Activated T-helper 1 cell treated with anti-CD3 and anti-CD28 coated beads, Interleukin-12 subunit alpha, Interleukin-12 subunit beta, Interleukin-2, Interleukin-4 antibody, amounts not matched to agents 30 ng/mL and 10 ng/mL and 1 ng/mL, durations not matched to agents 14 hours and 24 hours and 36 hours (primary cell): Measurements from ENCODE around the gene DMGDH. TPM values are rescaled to one million over a fixed set of nuclear protein-coding genes. Genes with fewer than 3 reads are reported as not detected.

Experiments
- DNase-seq: peaks from one replicate; pipeline ENCODE4 v3.0.0; 2021; ENCODE audit warnings: low spot score
- H3K27ac Mint-ChIP-seq: one replicate; pipeline ENCODE4 v1.8.0; 2021; ENCODE audit warnings: mild to moderate bottlenecking, mixed read lengths
- H3K27me3 Mint-ChIP-seq: one replicate; pipeline ENCODE4 v1.8.0; 2022; ENCODE audit warnings: mild to moderate bottlenecking, moderate library complexity, mixed read lengths; ENCODE audit not compliant: insufficient read depth
- H3K36me3 Mint-ChIP-seq: one replicate; pipeline ENCODE4 v1.8.0; 2021; ENCODE audit warnings: low read depth, mixed read lengths
- H3K4me1 Mint-ChIP-seq: one replicate; pipeline ENCODE4 v1.8.0; 2021; ENCODE audit warnings: low read depth, mixed read lengths
- H3K4me3 Mint-ChIP-seq: one replicate; pipeline ENCODE4 v1.8.0; 2021; ENCODE audit warnings: mild to moderate bottlenecking, moderate library complexity, mixed read lengths
- H3K9me3 Mint-ChIP-seq: one replicate; pipeline ENCODE4 v1.8.0; 2021; ENCODE audit warnings: mixed read lengths
- intact Hi-C: fragments of 100-400 bp; cut with micrococcal nuclease; formaldehyde crosslinking; loops from one replicate; pipeline ENCODE4 v1.15.1; 2024
- total RNA-seq: library from RNA; stranded (reverse); gene quantifications from 2 replicates; pipeline ENCODE4 v1.2.3, GENCODE V29; 2022

DMGDH gene
- total RNA-seq = not detected in 2 replicates

DNA sequence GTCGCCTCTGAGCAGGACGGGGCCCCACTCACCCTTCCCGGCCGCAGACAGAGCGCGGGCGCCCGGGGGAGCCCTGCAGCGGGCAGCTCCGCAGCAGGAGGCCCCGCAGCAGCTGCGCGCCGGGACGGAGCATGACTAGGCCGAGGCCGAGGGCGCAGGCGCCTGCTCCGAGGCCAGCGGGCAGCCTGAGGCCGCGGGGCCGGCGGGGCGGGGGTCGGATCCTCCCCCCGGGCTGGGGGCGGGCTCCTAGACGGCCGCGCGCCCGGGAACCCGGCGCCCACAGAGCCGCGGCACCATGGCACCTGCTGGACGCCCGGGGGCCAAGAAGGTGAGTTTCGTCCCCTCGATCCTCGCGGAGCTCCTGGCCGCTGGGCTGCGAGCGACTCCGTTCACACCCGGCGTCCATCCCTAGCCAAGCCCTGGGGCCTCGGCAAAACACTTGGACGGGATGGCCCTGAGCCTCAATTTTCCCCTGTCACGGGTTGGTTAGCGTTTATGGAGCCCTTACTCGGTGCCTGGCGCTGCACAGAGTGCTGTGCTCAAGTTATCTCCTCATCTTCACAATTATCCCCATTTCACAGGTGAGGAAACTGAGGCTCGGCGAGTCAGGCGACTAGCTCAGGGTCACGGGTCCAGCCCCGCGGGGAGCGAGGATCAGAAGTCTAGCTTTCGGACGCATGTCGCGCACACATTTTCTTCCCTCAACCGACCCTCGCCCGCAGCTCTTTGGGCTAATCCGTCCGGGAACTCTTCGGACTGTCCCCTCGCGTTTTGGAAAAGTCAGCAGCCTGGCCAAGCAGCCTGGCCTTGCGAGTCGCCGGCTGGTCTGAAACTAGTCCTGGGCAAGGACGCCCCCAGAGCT, at the start of gene DMGDH, which contains the start of gene BHMT2:
TSS of gene DMGDH (minus strand) at position 187 of the 862 bp plus-strand sequence. CDS start at position 133, 54 bp downstream.
TSS of gene BHMT2 (plus strand) at position 280 of the 862 bp plus-strand sequence. CDS start at position 296, 16 bp downstream.
- Mint-ChIP-seq H3K4me1 (no peaks in the 10 kb centered on the region), H3K4me3 (no peak within 1 kb of the TSS), H3K27me3 (peaks cover 47% of the 10 kb centered on the region), H3K36me3 (peaks cover 1% of the 10 kb centered on the region), H3K27ac (no peak within 1 kb of the TSS), H3K9me3 (no peaks in the 10 kb centered on the region)
- intact Hi-C loops = no loop called here
- DNase-seq = no peak

DNA sequence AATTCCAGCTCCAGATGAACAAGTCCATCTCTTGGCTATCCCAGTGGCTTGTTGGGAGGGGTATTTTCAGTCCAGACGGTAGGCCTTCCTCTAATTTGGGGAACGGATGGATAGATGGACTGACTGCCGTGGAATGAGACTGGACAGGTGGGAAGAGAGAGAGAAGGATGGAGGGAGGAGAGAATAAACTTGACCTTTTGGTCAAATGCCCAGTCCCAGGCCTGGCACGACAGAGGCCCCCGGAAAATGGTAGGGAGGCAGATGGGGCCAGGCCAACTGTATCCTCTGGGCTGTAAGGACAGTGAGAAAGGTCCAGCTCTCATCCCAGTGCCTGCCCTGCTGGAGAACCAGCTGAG, 43.2 kb upstream of the DMGDH start:
- Mint-ChIP-seq H3K36me3 (no peaks in the 10 kb centered on the region), H3K9me3 (no peaks in the 10 kb centered on the region), H3K27ac (no peak overlapping the region), H3K4me3 (no peak overlapping the region), H3K4me1 (no peaks in the 10 kb centered on the region), H3K27me3 (peaks cover 70% of the 10 kb centered on the region)
- DNase-seq = no peak
- intact Hi-C loops = no loop called here

DNA sequence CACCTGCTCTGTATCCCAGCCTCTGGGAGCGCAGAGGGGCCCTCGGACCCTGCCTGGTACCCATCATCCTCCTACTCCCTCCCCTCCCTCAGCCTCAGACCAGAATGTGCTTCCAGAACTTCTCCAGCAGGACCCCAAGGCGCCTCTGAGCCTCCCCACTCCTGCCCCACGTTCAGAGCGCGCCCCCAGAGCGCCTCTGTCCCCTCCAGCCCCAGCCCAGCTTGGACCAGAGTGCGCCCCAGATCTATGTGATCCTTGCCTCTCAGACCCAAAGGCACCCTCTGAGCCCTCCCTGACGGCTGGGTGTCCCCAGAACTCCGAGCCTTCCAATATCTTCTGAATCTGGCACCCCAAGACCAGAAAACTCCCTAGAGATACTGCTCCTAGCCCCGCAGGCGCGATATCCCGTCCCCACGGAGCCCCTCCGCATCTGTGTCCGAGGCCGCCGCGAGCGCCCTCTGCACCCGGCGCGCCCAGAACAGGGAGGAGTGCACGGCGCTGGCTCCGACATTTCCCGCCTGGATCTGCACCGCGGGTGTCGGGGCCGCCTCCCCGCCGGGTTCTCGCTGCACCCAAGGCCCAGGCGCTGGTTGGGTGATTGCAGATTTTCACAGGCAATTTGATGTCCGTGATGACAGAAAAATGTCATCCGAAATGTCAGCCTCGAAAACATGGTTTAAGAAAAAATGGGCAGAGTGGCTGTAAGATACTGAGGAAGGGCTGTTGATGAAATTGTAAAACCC, 42.7 kb upstream of the DMGDH start:
- no peak overlapping the region for H3K4me3 Mint-ChIP-seq
- peaks cover 71% of the 10 kb centered on the region for H3K27me3 Mint-ChIP-seq

DNA sequence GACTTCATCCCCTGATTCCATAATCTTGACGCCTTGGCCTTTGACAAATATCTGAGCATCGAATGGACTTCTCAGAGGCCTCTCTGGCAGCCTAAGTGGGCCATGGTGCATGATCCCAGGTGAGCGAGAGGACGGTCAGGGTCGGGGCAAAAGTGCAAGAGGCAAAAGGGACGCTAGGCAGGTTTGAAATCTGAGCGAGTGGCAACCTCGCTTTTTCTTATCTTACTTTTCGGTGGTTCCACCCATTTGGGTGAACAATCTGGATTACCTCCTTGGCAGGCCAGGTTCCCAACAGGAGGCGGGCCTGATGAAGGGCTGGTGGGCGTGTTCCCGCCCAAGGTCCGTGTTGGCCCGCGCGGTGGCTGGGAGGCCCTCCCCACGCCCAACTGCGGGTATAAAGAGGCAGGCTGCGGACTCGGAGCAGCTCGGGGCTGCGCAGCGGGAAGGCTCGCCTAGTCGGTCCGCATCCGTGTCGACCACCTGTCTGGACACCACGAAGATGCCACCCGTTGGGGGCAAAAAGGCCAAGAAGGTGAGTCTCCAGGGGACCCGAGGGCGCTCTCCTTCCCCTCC, 42.0 kb upstream of the DMGDH start, which contains the start of gene BHMT:
TSS of gene BHMT (plus strand) at position 423 of the 573 bp plus-strand sequence. CDS start at position 500, 77 bp downstream.
- H3K4me1 Mint-ChIP-seq = no peaks in the 10 kb centered on the region
- DNase-seq = no peak
- H3K9me3 Mint-ChIP-seq = no peaks in the 10 kb centered on the region
- intact Hi-C loops = no loop called here
- no peak within 1 kb of the TSS for H3K4me3 Mint-ChIP-seq
- no peak within 1 kb of the TSS for H3K27ac Mint-ChIP-seq
- no peaks in the 10 kb centered on the region for H3K36me3 Mint-ChIP-seq
- H3K27me3 Mint-ChIP-seq = peaks cover 68% of the 10 kb centered on the region

More for the DNA sequence above, 42.7 kb upstream of the DMGDH start:
- Mint-ChIP-seq H3K9me3 (no peaks in the 10 kb centered on the region), H3K4me1 (no peaks in the 10 kb centered on the region), H3K36me3 (no peaks in the 10 kb centered on the region), H3K27ac (no peak overlapping the region)
- intact Hi-C loops = no loop called here
- DNase-seq = no peak

DNA sequence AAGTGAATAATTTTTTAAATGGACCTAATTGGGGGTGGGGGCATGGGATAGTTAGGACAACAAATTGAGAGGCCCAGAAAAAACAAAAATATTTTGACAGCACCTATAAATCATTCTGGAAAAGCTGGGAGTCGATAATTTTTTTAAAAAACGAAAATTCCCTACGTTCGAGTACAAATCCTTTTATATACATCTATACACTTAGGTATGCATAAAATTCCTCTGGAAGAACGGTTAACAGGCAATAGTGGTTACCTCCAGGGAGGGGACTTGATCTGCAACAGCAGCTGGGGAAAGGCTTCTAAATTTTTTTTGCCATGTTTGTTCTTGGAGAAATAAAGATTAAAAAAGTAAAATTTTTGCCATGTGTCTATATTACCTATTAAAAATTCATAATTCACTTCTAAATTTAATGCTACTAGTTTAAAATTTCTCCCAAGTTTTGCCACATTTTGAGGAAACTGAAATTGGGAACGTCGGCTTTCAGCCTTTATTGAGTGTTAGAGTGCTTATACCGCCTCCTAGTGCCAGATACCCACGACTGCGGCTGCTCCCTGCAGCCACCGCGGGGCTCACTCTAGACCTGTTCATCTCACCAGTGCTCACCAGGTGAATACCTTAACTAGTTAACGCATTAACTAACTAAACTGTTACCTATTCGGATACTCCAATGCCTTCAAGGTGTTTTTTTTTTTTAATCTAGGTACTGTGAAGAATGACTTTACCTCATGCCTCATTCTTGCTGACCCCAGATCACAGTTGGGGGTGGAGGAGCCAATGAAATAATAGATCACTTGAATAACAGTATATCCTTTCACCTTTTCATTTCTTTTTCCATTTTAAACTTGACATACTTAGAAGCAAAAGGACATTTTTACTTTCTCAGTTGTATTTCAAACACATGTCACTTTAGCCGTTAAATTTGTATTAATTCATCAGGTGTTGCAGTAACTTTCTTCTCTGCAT, 40.3 kb upstream of the DMGDH start:
- DNase-seq = no peak
- Mint-ChIP-seq H3K27ac (no peak overlapping the region), H3K36me3 (no peaks in the 10 kb centered on the region), H3K4me1 (no peaks in the 10 kb centered on the region), H3K4me3 (no peak overlapping the region), H3K27me3 (peaks cover 62% of the 10 kb centered on the region), H3K9me3 (no peaks in the 10 kb centered on the region)
- intact Hi-C loops = loop anchor here (1.0 kb wide), 3 partner anchors 85 to 211 kb away; no protein-coding TSS in a partner anchor

DNA sequence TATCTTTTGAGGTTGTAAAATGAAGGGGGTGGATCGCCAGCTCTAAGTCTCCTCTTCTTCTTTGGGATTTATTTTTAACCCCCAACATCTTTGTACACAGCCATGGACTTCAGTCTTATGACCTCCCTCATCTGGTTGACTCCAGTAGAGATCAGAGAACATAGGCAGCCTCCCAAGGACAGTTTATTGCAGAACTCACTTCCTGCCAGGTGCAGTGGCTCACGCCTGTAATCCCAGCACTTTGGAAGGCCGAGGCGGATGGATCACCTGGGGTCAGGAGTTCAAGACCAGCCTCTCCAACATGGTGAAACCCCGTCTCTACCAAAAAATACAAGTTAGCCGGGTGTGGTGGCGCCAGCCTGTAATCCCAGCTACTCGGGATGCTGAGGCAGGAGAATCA, 39.3 kb upstream of the DMGDH start:
- Mint-ChIP-seq H3K27ac (no peak overlapping the region), H3K4me3 (no peak overlapping the region), H3K36me3 (no peaks in the 10 kb centered on the region), H3K9me3 (no peaks in the 10 kb centered on the region), H3K4me1 (no peaks in the 10 kb centered on the region), H3K27me3 (peaks cover 58% of the 10 kb centered on the region)
- DNase-seq = no peak
- intact Hi-C loops = no loop called here

DNA sequence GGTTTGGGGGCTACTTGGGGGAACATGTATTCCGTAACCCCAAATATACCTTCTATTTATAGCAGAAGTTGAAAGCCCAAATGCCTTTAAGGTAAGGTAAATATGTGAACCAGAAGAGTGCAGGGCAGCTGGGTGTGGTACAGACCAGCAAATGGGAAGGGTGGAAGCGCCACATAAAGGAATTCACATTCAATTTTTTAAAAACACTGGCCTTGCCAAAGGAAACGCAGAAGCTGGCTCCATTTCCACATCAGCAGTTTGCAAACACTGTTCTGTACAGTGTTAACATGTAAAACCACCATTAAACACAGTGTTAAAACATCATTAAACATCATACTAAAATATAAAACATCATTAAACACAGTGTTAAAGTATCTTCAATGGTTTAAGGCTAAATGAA, 38.6 kb upstream of the DMGDH start:
- H3K27me3 Mint-ChIP-seq = peaks cover 53% of the 10 kb centered on the region
- intact Hi-C loops = no loop called here
- H3K9me3 Mint-ChIP-seq = no peaks in the 10 kb centered on the region
- H3K4me3 Mint-ChIP-seq = no peak overlapping the region
- H3K27ac Mint-ChIP-seq = no peak overlapping the region
- no peaks in the 10 kb centered on the region for H3K4me1 Mint-ChIP-seq
- no peaks in the 10 kb centered on the region for H3K36me3 Mint-ChIP-seq
- no peak for DNase-seq

DNA sequence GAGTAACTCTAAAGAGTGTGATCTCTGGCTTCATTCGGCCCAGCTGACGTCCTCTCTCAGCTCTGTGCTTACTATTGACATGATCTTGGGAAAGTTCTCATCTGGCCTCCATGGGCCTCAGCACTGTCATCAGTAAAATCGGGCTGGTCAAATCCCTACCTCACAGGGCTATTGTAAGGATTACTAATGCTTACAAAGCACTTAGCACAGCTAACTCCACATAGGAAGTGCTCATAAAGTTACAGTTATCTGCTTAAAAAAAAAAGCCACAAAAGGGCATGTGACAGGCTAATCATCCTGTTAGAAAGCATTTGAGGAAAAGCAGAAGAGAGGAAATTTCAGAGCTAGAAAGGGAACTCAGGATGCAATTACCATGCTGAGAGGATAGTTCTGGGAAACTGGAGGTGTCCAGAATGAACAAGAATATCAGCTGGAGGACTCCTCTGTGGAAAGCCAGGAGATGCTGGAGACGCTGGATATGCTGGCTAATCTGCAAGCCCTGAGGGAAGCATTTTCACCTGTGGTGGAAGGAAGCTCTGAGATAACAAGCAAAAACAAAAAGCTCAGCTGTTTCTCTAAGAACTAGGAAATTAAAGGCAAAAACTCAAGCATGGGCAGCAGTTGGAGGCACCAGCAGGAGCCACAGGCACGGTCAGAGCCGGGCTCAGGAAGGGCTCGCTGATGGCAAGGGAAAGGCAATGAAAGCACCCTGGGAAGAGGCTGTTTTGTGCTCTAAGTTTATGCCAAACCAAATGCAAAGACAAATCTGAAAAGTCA, 37.7 kb upstream of the DMGDH start:
- peaks cover 46% of the 10 kb centered on the region for H3K27me3 Mint-ChIP-seq
- intact Hi-C loops = no loop called here
- no peaks in the 10 kb centered on the region for H3K4me1 Mint-ChIP-seq
- no peak overlapping the region for H3K4me3 Mint-ChIP-seq
- H3K9me3 Mint-ChIP-seq = no peaks in the 10 kb centered on the region
- no peak overlapping the region for H3K27ac Mint-ChIP-seq
- DNase-seq = no peak
- no peaks in the 10 kb centered on the region for H3K36me3 Mint-ChIP-seq

DNA sequence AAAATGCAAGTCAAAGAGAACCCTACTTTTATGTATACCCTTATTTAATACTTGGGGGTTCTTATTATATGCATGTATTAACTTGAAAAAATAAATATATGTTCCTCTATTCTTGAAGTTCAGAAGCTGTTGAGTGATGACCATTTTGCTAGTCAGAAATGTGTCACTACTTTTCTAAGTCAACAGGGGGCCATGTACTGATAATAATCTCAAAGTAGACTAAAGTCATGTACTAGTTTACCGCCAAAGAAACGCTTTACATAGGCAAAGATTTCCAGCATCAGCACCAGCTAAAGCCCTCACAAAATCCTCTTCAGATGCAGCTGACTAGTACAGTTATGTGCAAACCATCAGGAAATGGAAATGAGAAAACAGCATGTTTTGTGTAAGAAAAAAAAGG, 36.4 kb upstream of the DMGDH start:
- H3K4me1 Mint-ChIP-seq = no peaks in the 10 kb centered on the region
- H3K4me3 Mint-ChIP-seq = no peak overlapping the region
- no peak overlapping the region for H3K27ac Mint-ChIP-seq
- no peaks in the 10 kb centered on the region for H3K9me3 Mint-ChIP-seq
- DNase-seq = no peak
- intact Hi-C loops = no loop called here
- H3K36me3 Mint-ChIP-seq = no peaks in the 10 kb centered on the region
- H3K27me3 Mint-ChIP-seq = peaks cover 35% of the 10 kb centered on the region

DNA sequence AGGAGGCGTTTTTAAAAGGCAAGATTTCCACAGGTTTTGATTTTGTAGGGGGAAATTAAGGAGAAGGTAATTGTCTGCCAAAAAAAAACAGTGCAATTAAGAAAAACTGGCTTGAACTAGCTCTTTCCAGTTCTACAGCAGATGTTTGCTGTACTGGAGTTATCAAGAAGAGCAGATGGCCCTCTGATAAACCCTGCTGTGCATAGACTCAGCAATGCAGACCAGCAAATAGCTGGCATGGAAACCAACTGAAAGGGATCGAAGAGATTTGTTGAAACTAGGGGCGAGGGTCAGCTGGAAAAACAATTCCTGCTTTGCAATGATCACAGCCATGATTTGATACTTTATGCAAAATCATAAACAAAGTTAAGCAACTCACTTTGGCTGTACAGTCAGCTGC, 24.3 kb upstream of the DMGDH start:
- DNase-seq = no peak
- H3K27ac Mint-ChIP-seq = no peak overlapping the region
- no peak overlapping the region for H3K4me3 Mint-ChIP-seq
- no peaks in the 10 kb centered on the region for H3K4me1 Mint-ChIP-seq
- no peaks in the 10 kb centered on the region for H3K36me3 Mint-ChIP-seq
- no peaks in the 10 kb centered on the region for H3K9me3 Mint-ChIP-seq
- intact Hi-C loops = no loop called here
- peaks cover 3% of the 10 kb centered on the region for H3K27me3 Mint-ChIP-seq

DNA sequence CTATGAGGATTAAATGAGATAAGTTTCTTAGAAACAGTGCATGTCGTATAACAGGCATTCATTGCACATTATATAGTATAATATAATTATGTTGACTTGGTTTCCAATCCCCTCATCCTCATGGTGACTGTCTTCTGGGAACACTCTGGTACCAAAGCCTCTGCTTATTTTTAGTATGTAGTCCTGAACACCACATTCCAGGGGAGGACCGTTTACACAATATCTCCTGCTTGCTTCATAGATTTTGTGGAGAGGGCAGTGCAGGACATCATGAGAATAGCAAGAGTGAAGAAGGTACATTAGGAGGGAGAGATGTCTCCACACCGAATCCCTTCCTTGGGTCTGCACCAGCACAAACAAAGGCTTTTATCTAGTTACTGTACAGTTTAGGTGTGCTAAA, 21.6 kb upstream of the DMGDH start:
- H3K36me3 Mint-ChIP-seq = no peaks in the 10 kb centered on the region
- no peaks in the 10 kb centered on the region for H3K4me1 Mint-ChIP-seq
- no peak overlapping the region for H3K4me3 Mint-ChIP-seq
- no peaks in the 10 kb centered on the region for H3K9me3 Mint-ChIP-seq
- H3K27ac Mint-ChIP-seq = no peak overlapping the region
- intact Hi-C loops = no loop called here
- no peak for DNase-seq
- H3K27me3 Mint-ChIP-seq = peaks cover 5% of the 10 kb centered on the region
